Hematopoietic multipotent progenitor cell treated with erythropoietin and hydrocortisone succinate and interleukin-3 and kit ligand, for 8 days (in vitro differentiated cells): ENCODE measurements around the gene LRRC41.
"Not testable (repeated sequence)": the region's sequence is repeated elsewhere in the genome, so short reads cannot be mapped to it uniquely, and the experiment has no call there.

Source experiments
- DNase-seq: peaks from one replicate; pipeline ENCODE4 v3.0.0-alpha.2; 2015

Gene LRRC41, protein sequence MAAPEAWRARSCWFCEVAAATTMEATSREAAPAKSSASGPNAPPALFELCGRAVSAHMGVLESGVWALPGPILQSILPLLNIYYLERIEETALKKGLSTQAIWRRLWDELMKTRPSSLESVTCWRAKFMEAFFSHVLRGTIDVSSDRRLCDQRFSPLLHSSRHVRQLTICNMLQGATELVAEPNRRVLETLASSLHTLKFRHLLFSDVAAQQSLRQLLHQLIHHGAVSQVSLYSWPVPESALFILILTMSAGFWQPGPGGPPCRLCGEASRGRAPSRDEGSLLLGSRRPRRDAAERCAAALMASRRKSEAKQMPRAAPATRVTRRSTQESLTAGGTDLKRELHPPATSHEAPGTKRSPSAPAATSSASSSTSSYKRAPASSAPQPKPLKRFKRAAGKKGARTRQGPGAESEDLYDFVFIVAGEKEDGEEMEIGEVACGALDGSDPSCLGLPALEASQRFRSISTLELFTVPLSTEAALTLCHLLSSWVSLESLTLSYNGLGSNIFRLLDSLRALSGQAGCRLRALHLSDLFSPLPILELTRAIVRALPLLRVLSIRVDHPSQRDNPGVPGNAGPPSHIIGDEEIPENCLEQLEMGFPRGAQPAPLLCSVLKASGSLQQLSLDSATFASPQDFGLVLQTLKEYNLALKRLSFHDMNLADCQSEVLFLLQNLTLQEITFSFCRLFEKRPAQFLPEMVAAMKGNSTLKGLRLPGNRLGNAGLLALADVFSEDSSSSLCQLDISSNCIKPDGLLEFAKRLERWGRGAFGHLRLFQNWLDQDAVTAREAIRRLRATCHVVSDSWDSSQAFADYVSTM

DNA sequence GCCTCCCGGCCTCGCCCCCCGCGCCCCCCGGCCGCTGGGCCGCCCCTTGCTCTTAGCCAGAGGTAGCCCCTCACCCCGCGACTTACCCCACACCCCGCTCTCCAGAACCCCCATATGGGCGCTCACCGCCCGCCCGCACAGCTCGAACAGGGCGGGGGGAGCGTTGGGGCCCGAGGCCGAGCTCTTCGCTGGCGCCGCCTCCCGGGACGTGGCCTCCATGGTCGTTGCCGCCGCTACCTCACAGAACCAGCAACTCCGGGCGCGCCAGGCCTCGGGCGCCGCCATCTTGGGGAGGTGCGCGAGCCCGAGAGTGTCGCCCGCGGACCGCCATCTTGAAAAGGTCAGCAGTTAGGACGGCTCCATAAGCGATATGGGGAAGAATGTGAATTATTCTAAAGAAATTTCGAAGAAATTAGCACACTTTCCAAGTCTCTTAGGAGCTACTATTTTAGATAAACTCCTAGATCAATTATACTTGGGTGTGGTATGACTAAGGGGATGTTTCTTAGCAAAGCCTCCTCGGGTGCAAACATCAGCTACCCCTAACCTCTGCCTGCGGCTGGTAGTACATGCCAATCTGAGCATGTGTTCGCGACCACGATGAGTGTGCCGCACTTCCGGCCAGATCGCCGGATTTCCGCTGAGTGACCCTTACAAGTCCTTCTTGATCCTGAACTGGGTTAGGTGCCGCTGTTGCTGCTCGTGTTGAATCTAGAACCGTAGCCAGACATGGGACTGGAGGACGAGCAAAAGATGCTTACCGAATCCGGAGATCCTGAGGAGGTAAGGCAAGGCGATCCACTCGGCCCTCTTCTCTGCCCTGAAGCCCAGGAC is at the start of gene LRRC41, which contains the start of gene UQCRH:
LRRC41 (minus strand) TSS at position 579 of the 834 bp plus-strand sequence; CDS start at position 285, 294 bp downstream.
UQCRH (plus strand) TSS at position 661 of the 834 bp plus-strand sequence; CDS start at position 730, 69 bp downstream.
- DNase-seq: peak; percentile 98

DNA sequence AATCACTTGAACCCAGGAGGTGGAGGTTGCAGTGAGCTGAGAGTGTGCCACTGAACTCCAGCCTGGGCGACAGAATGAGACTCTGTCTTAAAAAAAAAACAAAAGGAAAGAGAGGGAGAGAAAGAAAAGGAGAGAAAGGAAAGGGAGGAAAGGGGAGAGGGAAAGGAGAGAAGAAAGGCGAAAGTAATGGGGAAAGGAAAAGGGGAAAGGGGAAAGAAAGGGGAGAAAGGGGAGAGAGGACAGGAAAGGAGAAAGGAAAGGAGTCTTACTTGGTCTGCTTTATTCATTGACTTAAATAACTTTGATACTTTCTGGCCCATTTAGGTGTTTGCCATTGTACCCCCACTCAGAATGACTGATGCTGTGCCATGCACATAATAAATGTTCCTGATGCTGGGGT is 48.9 kb upstream of the LRRC41 start:
- DNase-seq: no peak

GRCh38 chr1:46345281-46345680 is 41.9 kb upstream of the LRRC41 start:
- no peak for DNase-seq

- DNase-seq: no peak
Observed at GRCh38 chr1:46344481-46344880, 41.1 kb upstream of the LRRC41 start.

- no peak for DNase-seq
Observed at GRCh38 chr1:46343705-46344104, 40.3 kb upstream of the LRRC41 start.

DNA sequence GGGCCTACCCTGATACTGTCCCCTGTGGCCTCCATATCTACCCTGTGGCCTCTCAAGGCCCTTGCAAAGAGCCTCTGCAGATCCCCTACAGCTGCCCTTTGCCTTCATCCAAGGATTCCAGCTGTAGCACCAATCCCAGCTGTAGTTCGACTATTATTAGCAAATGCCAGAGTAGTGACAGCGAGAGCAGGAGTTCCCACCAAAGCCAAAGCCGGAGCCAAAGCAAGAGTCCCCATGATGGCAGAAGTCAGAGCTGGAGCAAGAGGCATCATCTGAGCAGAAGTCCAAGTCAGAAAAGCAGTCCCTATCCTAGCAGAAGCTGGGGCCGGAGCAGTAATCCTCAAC is 39.9 kb upstream of the LRRC41 start:
- DNase-seq: no peak

DNA sequence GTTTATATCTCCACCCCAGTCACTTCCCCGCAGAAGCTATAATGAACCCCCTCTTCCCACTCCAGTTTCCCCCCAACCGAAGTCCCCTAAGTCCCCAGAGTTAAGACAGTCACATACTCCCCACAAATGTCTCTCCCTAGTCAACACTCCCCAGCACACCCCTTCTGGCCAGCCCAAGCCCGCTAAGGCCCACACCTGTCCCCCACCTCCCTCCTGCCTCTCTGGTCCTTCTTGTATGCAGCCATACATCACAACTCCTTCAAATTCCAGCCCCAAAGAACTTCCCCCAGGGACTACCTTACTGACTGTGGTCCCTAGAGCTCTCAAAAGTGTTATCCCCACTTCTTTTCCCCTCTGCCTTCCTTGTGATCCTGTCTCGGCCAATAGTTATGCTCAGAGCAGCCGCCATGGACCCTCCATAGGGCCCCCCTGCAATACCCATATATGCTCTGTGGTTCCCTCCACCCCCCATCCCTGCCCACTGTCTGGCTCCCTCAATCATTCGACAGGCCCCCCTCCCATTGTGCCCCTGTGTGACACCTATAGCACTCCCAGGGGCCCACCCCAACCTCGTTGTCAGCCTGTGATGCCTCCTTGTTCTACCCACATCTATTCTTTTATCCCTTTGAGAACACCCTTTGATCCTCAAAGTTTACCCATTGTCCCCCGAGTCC is 39.4 kb upstream of the LRRC41 start:
- DNase-seq: no peak

GRCh38 chr1:46342084-46342656 is 38.8 kb upstream of the LRRC41 start:
- DNase-seq: peak; percentile 52

DNA sequence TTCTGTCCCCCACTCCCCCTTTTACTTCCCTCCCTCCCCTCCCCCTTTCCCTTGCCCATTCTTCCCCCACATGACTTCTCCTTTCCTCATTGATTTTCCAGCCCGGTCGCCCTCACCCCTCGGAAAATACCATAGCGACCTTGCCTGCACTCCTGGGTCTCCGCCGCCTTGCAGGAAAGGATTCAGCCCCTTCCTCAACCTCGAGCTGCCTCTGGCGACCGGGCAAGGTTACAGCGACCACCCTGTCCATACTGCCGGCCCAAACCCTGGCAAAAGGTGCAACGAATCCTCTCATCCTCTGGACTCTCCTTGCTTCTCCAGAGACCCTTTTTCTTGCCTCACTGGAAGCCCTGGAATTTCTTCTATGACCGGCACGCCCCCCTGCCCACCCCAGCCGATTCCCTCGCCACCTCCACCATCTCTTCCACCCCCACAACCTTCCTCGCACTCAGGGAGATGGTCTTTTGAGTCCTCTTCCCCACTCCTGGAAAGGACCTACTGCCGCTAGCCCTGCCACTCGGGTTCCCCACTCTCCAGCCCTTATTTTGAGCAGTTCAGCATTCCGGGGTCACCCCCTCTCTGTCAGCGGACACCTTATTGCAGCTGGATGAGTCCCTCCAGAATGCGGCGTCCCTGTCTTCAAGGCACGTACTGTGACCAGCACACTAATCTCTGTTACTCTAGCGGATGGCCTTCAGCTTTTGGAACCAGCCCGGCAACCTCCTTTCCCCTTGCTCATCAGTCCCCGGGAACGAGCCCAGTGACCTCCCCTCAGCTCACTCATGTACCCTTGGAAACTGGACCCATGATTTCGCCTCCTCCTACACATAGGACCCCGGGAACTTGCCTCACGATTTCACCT is 38.0 kb upstream of the LRRC41 start:
- DNase-seq: no peak

DNA sequence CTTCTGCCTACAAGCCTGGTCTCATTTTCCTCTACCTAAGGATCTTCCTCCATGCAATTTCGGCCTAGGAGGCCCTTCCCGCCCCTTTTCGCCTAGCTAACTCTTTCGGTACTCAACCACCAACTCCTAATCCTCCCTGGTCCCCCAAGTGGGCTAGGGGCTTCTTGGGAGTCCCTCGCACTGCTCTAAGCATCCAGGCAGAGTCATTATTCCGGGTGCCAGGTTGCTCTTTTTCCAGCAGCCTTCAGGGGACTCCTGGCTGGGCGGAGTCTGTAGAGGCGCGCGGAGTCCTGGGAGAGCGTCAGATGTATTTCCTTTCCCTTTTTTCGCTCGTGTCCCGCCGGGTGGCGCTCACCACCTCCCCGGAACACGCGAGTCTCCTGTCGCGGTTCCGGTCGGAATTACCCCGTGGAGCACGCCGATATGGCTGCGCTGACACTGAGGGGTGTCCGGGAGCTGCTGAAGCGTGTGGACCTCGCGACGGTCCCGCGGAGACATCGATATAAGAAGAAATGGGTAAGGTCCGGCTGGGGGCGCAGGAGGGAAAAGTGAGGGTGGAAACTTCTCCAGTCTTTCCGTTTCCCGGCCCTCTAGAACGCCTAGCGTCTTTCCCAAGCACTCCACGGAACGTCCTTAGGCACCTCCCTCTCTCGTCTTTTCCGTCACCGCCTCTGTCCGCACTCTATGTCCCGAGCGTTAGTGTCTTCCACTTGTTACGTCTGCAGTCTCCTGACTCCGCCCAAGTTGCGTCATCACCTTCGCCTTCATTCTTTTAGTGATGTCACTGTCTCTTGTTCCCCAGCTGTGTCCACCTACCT is 37.2 kb upstream of the LRRC41 start, which contains the start of gene NSUN4:
NSUN4 (plus strand) TSS at position 404 of the 818 bp plus-strand sequence; CDS start at position 424, 20 bp downstream.
- DNase-seq: peak; percentile 96

GRCh38 chr1:46337409-46337808 is 34.0 kb upstream of the LRRC41 start:
- not testable (repeated sequence) for DNase-seq

- no peak for DNase-seq
Observed at GRCh38 chr1:46335081-46335480, 31.7 kb upstream of the LRRC41 start.

DNA sequence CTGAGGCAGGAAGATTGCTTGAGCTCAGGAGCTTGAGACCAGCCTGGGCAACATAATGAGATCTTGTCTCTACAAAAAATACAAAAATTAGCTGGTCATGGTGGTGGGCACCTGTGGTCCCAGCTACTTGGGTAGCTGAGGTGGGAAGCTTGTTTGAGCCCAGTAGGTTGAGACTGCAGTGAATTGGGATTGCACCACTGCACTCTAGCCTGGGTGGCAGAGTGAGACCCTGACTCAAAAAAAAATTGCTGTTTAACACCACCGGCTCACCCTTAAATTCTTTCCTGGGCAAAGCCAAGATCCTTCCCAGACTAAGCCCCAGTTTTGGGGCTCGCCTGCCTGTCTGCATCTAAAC is 30.6 kb upstream of the LRRC41 start:
- DNase-seq: no peak

DNA sequence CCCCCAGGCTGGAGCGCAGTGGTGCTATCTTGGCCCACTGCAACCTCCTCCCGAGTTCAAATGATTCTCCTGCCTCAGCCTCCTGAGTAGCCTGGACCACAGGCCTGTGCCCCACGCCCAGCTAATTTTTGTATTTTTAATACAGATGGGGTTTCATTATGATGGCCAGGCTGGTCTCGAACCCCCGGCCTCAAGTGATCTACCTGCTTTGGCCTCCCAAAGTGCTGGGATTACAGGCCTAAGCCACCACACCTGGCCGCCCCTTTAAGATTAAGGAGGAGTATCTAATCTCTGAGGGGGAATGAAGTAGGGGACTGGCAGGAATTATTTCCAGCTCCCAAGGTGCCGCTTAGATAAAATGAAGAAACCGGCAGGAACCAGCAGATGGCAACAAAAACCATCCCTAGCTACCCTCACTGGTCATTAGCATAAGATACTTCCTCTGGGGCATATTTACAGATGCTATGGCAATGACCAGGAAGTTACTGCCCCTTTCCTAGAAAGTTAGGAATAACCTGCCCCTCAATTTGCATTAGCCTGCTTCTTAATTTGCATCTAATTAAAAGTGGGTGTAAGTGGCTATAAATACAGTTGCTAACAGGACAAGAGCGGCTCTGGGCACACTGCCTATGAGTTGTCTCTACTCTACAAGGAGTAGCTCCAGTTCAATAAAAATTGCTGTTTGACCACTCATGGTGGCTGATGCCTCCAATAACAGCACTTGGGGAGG is 30.0 kb upstream of the LRRC41 start:
- DNase-seq: peak; percentile 79

DNA sequence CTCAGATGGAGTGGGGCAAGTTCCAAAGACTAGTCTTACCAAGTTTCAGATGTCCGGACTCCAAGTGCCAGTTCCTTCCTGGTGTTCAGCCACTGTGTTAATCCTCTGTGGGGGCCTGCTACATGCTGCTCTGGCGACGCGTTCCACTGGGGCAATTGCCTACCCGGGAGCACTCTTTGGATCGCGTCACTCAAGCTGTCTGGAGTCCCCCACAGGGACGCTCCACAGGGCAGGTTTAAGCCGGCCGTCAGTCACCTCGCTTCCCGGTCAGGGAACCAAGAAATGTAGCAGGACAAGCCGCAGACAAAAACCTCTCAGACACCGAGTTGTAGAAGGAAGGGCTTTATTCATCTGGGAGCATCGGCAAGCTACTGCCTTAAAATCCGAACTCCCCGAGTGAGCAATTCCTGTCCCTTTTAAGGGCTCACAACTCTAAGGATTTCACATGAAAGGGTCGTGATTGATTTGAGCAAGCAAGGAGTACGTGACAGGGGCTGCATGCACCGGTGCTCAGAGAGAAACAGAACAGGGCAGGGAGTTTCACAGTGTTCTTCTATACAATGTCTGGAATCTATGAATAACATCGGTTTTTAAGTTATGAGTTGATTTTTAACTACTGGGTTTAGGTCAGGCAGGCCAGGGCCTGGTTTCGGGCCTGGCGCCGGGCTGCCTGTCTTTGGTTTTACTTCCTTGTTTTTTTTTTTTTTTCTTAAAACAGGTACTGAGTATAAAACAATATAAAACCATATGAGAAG is 28.5 kb upstream of the LRRC41 start:
- not testable (repeated sequence) for DNase-seq

GRCh38 chr1:46330381-46330780 is 27.0 kb upstream of the LRRC41 start:
- not testable (repeated sequence) for DNase-seq

DNA sequence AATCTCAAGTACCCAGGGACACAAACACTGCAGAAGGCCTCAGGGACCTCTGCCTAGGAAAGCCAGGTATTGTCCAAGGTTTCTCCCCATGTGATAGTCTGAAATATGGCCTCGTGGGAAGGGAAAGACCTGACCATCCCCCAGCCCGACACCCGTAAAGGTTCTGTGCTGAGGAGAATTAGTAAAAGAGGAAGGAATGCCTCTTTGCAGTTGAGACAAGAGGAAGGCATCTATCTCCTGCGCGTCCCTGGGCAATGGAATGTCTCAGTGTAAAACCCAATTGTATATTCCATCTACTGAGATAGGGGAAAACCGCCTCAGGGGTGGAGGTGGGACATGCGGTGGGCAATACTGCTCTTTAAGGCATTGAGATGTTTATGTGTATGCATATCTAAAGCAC is 26.4 kb upstream of the LRRC41 start:
- DNase-seq: not testable (repeated sequence)

GRCh38 chr1:46328182-46328581 is 24.8 kb upstream of the LRRC41 start:
- not testable (repeated sequence) for DNase-seq
